GM21360 (cell line): ENCODE results near the gene ALX4.

Experiments used
- ATAC-seq: cut with Tn5 transposase; IDR thresholded peaks from one replicate; pipeline ENCODE4 v1.9.1; 2021; ENCODE audit warnings: mild to moderate bottlenecking, moderate library complexity; ENCODE audit not compliant: unreplicated experiment

ALX4 gene

DNA sequence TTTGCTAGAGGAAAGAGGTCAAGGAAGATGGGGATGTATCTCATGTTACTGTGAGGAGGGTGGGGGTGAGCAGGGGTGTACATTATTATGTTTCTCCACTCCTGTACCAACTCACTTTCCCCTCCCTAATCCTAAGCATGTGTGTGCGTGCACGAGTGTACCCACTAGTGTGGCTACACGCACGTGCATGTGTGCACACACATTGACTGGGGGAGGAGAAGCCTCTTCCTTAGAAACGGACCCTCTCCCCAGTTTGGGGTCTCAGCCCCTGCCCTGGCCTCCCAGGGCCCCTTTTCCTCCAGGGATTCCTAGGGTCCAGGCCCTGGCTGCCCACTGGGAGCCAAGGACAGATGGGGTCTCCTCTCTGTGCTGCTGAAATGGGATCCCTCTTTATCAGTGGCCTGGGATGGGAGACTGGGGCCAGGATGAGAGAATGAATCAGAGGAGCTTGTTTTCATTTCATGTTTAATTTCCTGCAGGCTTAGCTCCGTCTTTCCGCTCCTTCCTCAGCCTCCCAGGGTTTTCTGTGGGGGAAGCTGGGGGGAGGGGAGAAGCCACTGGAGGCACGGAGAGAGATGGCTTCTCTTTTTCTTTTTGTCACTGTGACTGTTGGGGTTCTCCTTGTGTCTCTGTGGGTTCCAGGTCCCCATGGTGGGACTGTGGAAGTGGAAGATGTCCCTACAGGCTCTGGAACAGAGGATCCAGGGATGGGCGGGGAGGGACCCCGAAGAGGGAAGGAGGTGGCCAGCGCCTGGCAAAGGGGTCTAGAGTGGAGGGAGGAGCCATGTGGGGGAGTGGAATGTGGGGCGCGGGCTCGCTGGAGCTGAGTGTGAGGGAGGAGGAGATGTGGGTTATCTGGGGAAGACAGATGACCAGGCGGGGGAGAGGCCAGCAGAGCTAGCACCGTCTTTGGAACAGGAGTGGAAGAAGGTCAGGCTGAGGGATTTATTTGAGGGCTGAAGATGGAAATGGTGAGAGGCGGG lies 40.3 kb downstream of the ALX4 start:
- no peak for ATAC-seq

- no peak for ATAC-seq
These were observed 41.3 kb downstream of the ALX4 start for GRCh38 chr11:44268614-44269080.

GRCh38 chr11:44267750-44268613 lies 42.0 kb downstream of the ALX4 start:
- no peak for ATAC-seq

- no peak for ATAC-seq
These were observed 42.8 kb downstream of the ALX4 start for GRCh38 chr11:44267006-44267749.

DNA sequence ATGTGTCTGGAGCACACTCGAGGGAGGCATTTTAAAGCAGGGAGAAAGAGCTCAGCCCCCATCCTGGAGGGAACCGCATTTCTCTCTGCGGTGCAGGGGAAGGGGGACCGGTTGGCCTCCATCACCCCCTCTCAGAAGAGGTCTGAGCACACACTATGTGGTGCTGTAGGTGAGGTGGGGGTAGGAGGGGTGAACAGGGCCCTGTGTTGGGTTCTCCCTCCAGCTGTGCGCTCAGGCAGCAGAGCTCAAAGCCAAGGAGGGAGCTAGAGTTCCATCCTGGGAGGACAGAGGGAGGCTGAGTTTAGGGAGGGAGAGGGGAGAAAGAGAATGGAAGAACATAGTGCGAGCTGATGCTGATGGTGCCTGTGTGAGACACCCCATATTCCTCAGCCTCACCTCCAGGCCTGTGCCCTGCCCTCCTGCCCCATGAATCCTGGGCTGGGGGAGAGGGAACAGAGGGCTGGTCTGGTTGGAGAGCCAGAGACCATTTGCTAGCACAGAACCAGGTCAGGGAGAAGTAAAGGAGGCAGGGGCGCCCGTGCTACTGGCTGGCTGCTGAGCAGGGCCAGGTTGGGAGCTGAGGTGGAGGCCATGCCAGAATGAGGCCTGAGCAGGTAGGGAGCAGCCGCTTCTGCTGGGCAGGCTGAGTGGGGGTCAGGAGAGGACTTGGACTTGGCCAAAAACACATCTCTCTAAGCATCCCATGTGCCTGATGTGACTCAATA lies 43.7 kb downstream of the ALX4 start:
- ATAC-seq = no peak

DNA sequence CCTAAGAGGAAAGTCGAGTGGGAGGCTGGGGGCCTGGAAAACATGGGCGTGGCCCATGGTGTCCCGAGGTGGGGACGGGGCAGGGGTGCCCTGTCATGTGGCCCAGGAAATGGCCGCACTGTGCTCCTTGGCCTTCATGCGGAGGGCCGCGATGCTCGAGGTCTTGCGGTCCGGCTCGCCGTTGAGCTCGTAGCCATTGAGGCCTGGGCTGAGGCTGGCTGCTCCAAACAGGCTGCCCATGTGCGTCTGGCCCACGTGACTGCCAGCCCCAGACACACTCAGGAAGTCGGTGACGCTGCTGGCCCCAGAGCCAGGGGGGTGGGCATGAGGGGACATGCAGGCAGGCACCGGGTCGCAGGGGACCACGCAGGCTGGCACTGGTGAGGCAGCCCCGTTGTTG lies 45.2 kb downstream of the ALX4 start:
- no peak for ATAC-seq

- ATAC-seq = no peak
These were observed 45.5 kb downstream of the ALX4 start for GRCh38 chr11:44264438-44264749.

DNA sequence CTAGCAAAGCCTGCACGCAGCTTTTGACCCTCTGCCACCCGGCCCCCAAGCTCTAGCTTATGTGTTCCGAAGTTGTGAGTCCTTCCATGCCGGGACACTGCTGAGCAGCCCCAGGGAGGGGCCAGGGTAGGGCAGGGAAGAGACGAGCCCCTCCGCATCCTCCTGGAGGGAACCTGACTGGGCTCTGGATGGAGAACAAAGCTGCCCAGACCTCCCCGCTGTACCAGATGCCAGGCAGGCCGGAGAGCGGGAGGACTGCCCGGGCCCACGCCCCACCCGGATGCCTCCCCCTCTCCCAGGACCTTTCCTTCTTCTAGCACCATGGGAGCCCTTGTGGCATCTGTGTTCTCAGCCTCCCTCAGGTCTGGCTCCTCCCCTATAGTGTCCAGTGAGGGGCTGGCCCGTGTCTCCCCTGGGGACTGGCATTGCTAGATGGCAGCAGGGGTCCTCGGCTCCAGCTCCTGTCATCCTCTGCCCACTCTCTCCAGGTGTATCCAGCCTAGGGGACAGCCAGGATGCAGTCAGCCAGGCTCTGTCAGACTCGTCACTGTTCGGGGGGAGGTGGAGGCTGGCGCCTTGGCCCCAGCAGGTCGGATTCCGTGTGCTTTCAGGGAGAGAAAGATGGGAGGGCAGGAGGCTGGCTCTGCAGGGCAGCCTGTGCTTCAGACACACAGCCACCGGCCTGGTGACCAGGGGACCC lies 46.1 kb downstream of the ALX4 start:
- ATAC-seq = no peak

DNA sequence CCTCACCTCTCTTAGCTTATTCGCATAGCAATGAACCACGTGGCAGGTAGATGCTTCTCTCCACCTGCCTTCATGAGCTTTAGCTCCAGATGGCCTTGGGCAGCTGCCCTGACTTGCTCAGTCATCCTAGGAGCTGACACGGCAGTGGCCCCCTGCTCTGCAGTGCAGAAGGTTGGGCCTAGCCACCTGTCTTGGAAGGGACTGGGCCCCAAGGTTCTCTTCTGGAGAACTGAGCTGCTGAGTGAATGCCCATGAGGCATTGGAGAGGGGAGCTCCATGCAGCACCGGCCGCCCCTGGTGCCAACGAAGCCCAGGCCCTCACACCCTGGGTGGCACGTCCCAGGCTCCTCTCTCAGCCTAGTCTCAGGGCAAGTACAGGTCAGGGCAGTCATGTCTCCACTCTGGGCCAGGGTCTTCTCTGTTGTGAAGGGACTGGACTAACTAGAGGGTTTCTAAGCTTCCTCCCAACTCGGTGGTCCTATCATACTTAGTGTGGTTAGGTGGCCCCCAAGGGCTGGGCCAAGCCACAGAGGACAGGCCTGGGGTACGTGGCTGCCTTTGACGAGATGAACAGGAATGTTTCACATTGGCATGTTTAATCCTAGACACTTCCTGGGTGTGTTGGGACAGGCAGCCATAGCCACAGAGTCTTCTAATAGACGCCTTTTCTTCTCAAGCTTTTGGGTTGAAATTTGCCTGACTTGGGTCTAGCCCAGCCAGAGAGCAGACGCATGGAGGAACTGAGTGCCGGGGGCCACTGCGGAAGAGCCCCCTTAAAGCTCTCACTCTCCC lies 47.9 kb downstream of the ALX4 start:
- no peak for ATAC-seq

- ATAC-seq = no peak
These were observed 49.9 kb downstream of the ALX4 start for GRCh38 chr11:44260081-44260480.

- ATAC-seq = no peak
These were observed 51.0 kb downstream of the ALX4 start for GRCh38 chr11:44258839-44259420.

GRCh38 chr11:44258190-44258489 lies 51.8 kb downstream of the ALX4 start:
- no peak for ATAC-seq

GRCh38 chr11:44257338-44258189 lies 52.4 kb downstream of the ALX4 start:
- no peak for ATAC-seq

DNA sequence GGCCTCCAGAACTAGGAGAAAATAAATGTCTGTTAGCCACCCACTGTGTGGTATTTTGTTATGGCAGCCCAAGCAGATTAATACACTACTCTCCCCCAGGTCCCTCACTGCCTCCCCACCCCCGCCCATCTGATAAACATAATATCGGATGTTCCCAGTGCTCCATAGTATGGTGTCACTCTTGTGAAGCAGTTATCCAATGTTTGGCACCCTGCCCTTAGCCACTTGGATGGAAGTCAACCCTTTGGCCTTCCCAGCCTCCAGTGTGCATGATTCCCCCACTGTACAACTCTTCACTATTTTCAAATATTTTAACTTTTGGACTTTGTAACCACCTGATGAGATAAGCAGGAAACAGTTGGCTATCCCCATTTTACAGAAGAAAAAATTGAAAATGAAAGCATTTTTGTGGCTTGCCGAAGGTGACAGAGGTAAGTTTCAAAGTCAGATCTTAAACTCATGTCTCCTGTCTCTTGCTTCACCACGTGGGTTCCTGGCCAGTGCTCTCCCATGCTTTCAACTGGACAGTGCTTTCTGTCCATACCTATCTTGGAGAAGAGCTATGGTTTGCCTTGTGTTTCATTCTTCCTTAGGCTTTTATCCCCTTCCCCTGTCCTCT lies 53.2 kb downstream of the ALX4 start:
- no peak for ATAC-seq

DNA sequence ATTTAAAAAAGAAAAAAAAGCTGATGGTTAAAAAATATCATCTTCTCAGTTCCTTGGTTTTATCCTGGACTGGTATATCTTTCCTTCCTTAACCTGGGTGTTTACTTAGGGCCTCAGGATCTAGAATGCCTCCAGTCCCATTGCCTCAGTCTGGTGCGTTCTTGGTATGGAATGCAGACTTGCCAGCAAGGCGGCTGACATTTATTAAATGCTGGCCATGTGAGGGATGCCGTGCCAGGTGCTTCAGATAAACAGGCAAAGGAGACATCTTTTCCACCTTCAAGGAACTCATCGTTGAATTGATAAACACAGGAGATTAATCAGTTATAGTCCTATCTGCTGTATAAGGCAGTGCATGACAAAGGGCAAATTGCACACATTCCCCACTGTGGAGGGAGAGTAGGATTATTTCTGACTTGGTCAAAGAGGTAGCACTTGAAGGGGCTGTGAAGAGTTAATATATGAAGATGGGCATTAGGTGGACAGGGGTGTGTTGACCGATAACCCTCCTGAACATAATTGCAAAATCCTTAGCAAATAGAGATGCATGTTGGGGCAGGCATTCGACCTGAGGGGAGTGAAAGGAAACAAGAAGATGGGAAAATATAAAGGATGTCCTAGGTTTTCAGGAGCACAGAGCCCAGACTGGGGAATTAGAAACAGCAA lies 54.4 kb downstream of the ALX4 start:
- no peak for ATAC-seq

DNA sequence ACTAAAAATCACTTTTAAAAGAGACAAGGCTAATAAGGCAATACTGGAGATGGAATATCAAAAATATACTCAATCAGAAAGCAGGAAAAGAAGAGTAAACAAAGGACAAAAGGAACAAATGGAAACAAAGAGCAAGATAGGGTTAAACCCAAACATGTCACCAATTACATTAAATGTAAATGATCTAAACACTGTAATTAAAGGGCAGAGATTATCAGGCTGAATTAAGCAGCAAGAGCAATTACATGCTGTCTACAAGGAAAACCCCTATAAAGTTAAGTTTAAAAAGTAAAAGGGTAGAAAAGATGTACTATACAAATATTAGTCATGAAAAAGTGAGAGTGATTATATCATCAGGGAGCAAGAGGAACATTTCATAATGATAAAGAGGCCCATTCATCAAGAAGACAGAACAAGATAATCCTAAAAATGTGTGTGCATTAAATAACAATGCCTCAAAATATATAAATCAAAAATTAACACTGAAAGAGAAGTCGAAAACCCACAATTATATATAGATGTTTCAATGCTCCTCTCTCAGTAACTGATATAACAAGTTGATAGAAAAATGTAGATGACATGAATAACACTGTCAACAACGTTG lies 56.8 kb downstream of the ALX4 start:
- no peak for ATAC-seq

DNA sequence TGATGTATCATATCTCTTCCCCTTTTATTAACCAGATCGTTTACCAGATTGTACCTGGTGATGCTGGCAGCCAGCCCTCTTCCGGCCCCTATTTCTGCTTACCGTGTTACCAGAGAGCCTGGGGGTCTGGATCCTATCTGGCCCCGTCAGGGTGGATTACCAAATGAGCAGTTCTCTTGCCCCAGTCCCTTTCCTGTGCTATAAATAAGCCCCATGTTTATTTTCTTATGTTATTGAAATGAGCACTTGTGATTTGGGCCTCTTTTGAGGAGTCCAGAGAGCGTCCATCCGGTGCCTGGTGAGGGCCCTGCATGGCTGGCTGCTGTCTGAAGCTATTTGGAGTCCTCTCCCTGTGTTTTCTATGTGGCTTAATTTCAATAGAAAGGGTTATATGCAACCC lies 59.5 kb downstream of the ALX4 start:
- no peak for ATAC-seq
